OCI-LY7 (cell line): ENCODE data around the gene FBXW11. TPM values are rescaled to one million over a fixed set of nuclear protein-coding genes. Genes with fewer than 3 reads are reported as not detected.

Experiments used
- BruUV-seq: library from RNA; stranded (reverse); fragments of 400-500 nt; replicated peaks from 2 replicates; lab custom pipeline; 2021; lab: Mats Ljungman, UMichigan
- CTCF ChIA-PET: fragments of 300-600 bp; sonication (Branson Sonifier 250); formaldehyde crosslinking; loops from one replicate; lab custom pipeline; 2022; ENCODE audit warnings: antibody characterized with exemption; ENCODE audit not compliant: unreplicated experiment; lab: Charles Lee
- POLR2A ChIA-PET: fragments of 300-600 bp; sonication (Branson Sonifier 250); formaldehyde crosslinking; loops from one replicate; lab custom pipeline; 2022; ENCODE audit warnings: antibody characterized with exemption; lab: Charles Lee
- DNase-seq: peaks from one replicate; pipeline ENCODE4 v3.0.0-alpha.2; 2015; ENCODE audit warnings: low spot score
- H2AFZ ChIP-seq: fragments of 200-600 bp; sonication (generic), shearing (Covaris generic); 2 replicates; pipeline ENCODE4 v1.6.1; 2014; ENCODE audit warnings: mild to moderate bottlenecking, antibody characterized with exemption, low read length, moderate library complexity
- H3K27ac ChIP-seq: fragments of 200-600 bp; sonication (generic); 2 replicates; pipeline ENCODE4 v1.5.1; 2014; ENCODE audit warnings: mixed run types, low read depth, mild to moderate bottlenecking, moderate library complexity, low read length, inconsistent platforms; ENCODE audit not compliant: poor library complexity, severe bottlenecking
- H3K36me3 ChIP-seq: fragments of 200-600 bp; sonication (generic); 2 replicates; pipeline ENCODE4 v1.6.1; 2014; ENCODE audit warnings: mild to moderate bottlenecking, antibody characterized with exemption, low read length, moderate library complexity, mixed read lengths; ENCODE audit not compliant: insufficient read depth
- H3K4me1 ChIP-seq: fragments of 200-600 bp; sonication (generic); 2 replicates; pipeline ENCODE4 v1.5.1; 2014; ENCODE audit warnings: mild to moderate bottlenecking, low read length; ENCODE audit not compliant: insufficient read depth, poor library complexity, severe bottlenecking
- H3K4me2 ChIP-seq: fragments of 200-600 bp; sonication (generic); 2 replicates; pipeline ENCODE4 v1.6.1; 2014; ENCODE audit warnings: mild to moderate bottlenecking, low read length
- H3K4me3 ChIP-seq: fragments of 200-600 bp; sonication (generic); 2 replicates; pipeline ENCODE4 v1.5.1; 2014; ENCODE audit warnings: mild to moderate bottlenecking, low read depth, low read length; ENCODE audit not compliant: poor library complexity, severe bottlenecking
- H3K79me2 ChIP-seq: fragments of 200-600 bp; sonication (generic); 2 replicates; pipeline ENCODE4 v1.6.1; 2016; ENCODE audit warnings: low read depth, mild to moderate bottlenecking, low read length, moderate library complexity, mixed read lengths; ENCODE audit not compliant: insufficient read depth
- H3K9me2 ChIP-seq: fragments of 200-600 bp; sonication (generic); 2 replicates; pipeline ENCODE4 v1.6.1; 2016; ENCODE audit warnings: mild to moderate bottlenecking, low read length, mixed read lengths; ENCODE audit not compliant: insufficient read depth
- H3K9me3 ChIP-seq: fragments of 200-600 bp; sonication (generic); 2 replicates; pipeline ENCODE4 v1.6.1; 2014; ENCODE audit warnings: mild to moderate bottlenecking, mixed run types, low read length, mixed read lengths
- H4K20me1 ChIP-seq: fragments of 200-600 bp; sonication (generic); 2 replicates; pipeline ENCODE4 v1.6.1; 2014; ENCODE audit warnings: mild to moderate bottlenecking, antibody characterized with exemption, low read length, moderate library complexity, mixed read lengths; ENCODE audit not compliant: insufficient read depth
- EZH2phosphoT487 ChIP-seq: fragments of 200-600 bp; sonication (generic); IDR thresholded peaks from 2 replicates; pipeline ENCODE4 v1.6.1; 2018; ENCODE audit warnings: low read depth, borderline replicate concordance, mild to moderate bottlenecking, mixed run types, antibody characterized with exemption, low read length, moderate library complexity, mixed read lengths
- intact Hi-C: fragments of 100-400 bp; cut with micrococcal nuclease; formaldehyde crosslinking; loops from one replicate; pipeline ENCODE4 v1.10.0; 2022; ENCODE audit not compliant: unreplicated experiment
- total RNA-seq, 2 experiments: library from RNA; depleted of rRNA in 1 of 2; stranded (reverse); fragments of >200 nt in 1 of 2; shearing (Covaris generic) in 1 of 2; gene quantifications; 2 replicates each; pipeline ENCODE4 v1.2.3, GENCODE V29; 2014 to 2022
- TF ChIP-seq, protein P1 (sequence below): fragments of 200-600 bp; sonication (generic); conservative IDR thresholded peaks from 2 replicates; pipeline ENCODE4 v1.5.1; 2014; ENCODE audit warnings: mild to moderate bottlenecking, antibody characterized with exemption, low read length, moderate library complexity, mixed read lengths

Gene FBXW11
- total RNA-seq, 2 experiments from 2014 or later, result 33.0 to 51.5 TPM

GRCh38 chr5:171914726-171915338 lies 91.6 kb downstream of the FBXW11 start:
- Histone ChIP-seq H3K36me3 (peaks cover 4% of the 10 kb centered on the region; the same call in 1 of the 2 replicates), H3K9me2 (no peaks in the 10 kb centered on the region), H3K4me1 (peaks cover 5% of the 10 kb centered on the region), H3K4me2 (no peak overlapping the region), H4K20me1 (peaks cover 9% of the 10 kb centered on the region; the same call in 1 of the 2 replicates), H3K27ac (no peak overlapping the region), H3K4me3 (no peak overlapping the region), H3K79me2 (0 out of 2 replicates have a peak, but pooled peaks cover 8% of the 10 kb centered on the region), H3K9me3 (no peaks in the 10 kb centered on the region), H2AFZ (no peak overlapping the region)
- TF ChIP-seq, protein P1, sequence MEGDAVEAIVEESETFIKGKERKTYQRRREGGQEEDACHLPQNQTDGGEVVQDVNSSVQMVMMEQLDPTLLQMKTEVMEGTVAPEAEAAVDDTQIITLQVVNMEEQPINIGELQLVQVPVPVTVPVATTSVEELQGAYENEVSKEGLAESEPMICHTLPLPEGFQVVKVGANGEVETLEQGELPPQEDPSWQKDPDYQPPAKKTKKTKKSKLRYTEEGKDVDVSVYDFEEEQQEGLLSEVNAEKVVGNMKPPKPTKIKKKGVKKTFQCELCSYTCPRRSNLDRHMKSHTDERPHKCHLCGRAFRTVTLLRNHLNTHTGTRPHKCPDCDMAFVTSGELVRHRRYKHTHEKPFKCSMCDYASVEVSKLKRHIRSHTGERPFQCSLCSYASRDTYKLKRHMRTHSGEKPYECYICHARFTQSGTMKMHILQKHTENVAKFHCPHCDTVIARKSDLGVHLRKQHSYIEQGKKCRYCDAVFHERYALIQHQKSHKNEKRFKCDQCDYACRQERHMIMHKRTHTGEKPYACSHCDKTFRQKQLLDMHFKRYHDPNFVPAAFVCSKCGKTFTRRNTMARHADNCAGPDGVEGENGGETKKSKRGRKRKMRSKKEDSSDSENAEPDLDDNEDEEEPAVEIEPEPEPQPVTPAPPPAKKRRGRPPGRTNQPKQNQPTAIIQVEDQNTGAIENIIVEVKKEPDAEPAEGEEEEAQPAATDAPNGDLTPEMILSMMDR, result no peak
- TF ChIP-seq EZH2phosphoT487, result no peak
- intact Hi-C loops, result loop anchor here (5.0 kb wide), 2 partner anchors 272 to 377 kb away; partner anchors contain the start of gene STK10
- POLR2A ChIA-PET, result no interaction called here
- DNase-seq, result no peak
- no TSS peak for BruUV-seq
- CTCF ChIA-PET, result no interaction called here

- CTCF ChIA-PET, result no interaction called here
Observed at GRCh38 chr5:171913987-171914273, 92.5 kb downstream of the FBXW11 start.

More at GRCh38 chr5:171913987-171914273, 92.5 kb downstream of the FBXW11 start:
- intact Hi-C loops, result loop anchor here (5.0 kb wide), 2 partner anchors 273 to 378 kb away; partner anchors contain the start of gene STK10
- POLR2A ChIA-PET, result no interaction called here
- H3K4me3 ChIP-seq, result no peak overlapping the region
- H3K4me2 ChIP-seq, result no peak overlapping the region
- TF ChIP-seq, protein P1, result no peak
- TF ChIP-seq EZH2phosphoT487, result no peak
- peaks cover 11% of the 10 kb centered on the region; the same call in 1 of the 2 replicates for H3K36me3 ChIP-seq
- 0 out of 2 replicates have a peak, but pooled peaks cover 8% of the 10 kb centered on the region for H3K79me2 ChIP-seq
- H3K9me2 ChIP-seq, result no peaks in the 10 kb centered on the region
- no peak overlapping the region for H2AFZ ChIP-seq
- H3K4me1 ChIP-seq, result peaks cover 5% of the 10 kb centered on the region
- no TSS peak for BruUV-seq
- H4K20me1 ChIP-seq, result peaks cover 9% of the 10 kb centered on the region; the same call in 1 of the 2 replicates
- no peak overlapping the region for H3K27ac ChIP-seq
- H3K9me3 ChIP-seq, result no peaks in the 10 kb centered on the region
- DNase-seq, result no peak
